ENCODE results near the gene NHEJ1. TPM values are rescaled to one million over a fixed set of nuclear protein-coding genes. Genes with fewer than 3 reads are reported as not detected.

The NHEJ1 gene
- total RNA-seq, 1 experiment from 2014 or later, result 22.3 TPM

- TF ChIP-seq FOXK1 (CRISPR knock-in tag; IDR thresholded peaks at IDR 0.05) (no peak), USF2 (CRISPR knock-in tag; IDR thresholded peaks at IDR 0.05) (no peak)
These were observed 105.4 kb downstream of the NHEJ1 start (continued) for GRCh38 chr2:219054956-219055903.

- H3K36me3 Mint-ChIP-seq, result no peaks in the 10 kb centered on the region
- H3K9me3 Mint-ChIP-seq, result no peaks in the 10 kb centered on the region
- ATAC-seq (no peak), DNase-seq (ENCODE audit: low spot score) (no peak)
- ChIA-PET CTCF (interaction anchor here (1.4 to 2.6 kb wide), 3 partner anchors 20 to 70 kb away, joined by 4 to 13 read pairs (median 5); no protein-coding TSS in a partner anchor), POLR2A (no interaction called here)
- H3K27me3 Mint-ChIP-seq (ENCODE audit: low read depth), result peaks cover 65% of the 10 kb centered on the region
- no peak overlapping the region for H3K27ac Mint-ChIP-seq
- no peaks in the 10 kb centered on the region for H3K4me1 Mint-ChIP-seq
- no peak overlapping the region for H3K4me3 Mint-ChIP-seq
- no peak for TF ChIP-seq OVOL2 (CRISPR knock-in tag; IDR thresholded peaks at IDR 0.05; ENCODE audit: borderline replicate concordance)
- TF ChIP-seq PRDM15 (CRISPR knock-in tag; IDR thresholded peaks at IDR 0.05), result no peak
- TF ChIP-seq MYBL2 (CRISPR knock-in tag; IDR thresholded peaks at IDR 0.05), result no peak
- no peak for TF ChIP-seq ZNF671 (CRISPR knock-in tag; IDR thresholded peaks at IDR 0.05)
- TF ChIP-seq ZNF425 (CRISPR knock-in tag; conservative IDR thresholded peaks at IDR 0.05), result no peak
- TF ChIP-seq RELA (CRISPR knock-in tag; IDR thresholded peaks at IDR 0.05; ENCODE audit: borderline replicate concordance), result no peak
- no peak for TF ChIP-seq ZMAT4 (CRISPR knock-in tag; IDR thresholded peaks at IDR 0.05)
- no peak for TF ChIP-seq AR (CRISPR knock-in tag; IDR thresholded peaks at IDR 0.05)
- TF ChIP-seq E2F4 (CRISPR knock-in tag; IDR thresholded peaks at IDR 0.05; ENCODE audit: borderline replicate concordance, low read depth), result no peak
- TF ChIP-seq ESRRA (CRISPR knock-in tag; IDR thresholded peaks at IDR 0.05; ENCODE audit: borderline replicate concordance), result no peak
- TF ChIP-seq NR2C2 (CRISPR knock-in tag; IDR thresholded peaks at IDR 0.05), result no peak
- TF ChIP-seq ARID4B (CRISPR knock-in tag; IDR thresholded peaks at IDR 0.05; ENCODE audit: borderline replicate concordance), result no peak
- TF ChIP-seq ZNF232 (CRISPR knock-in tag; IDR thresholded peaks at IDR 0.05), result no peak
- TF ChIP-seq CBFB (CRISPR knock-in tag; IDR thresholded peaks at IDR 0.05; ENCODE audit: low read depth), result no peak
- TF ChIP-seq E2F5 (CRISPR knock-in tag; IDR thresholded peaks at IDR 0.05), result no peak
These were observed 111.3 kb downstream of the NHEJ1 start for GRCh38 chr2:219049282-219049681.
